Subcutaneous preadipocyte (primary cell): Measurements from ENCODE around the gene NME2. TPM values are rescaled to one million over a fixed set of nuclear protein-coding genes. Genes with fewer than 3 reads are reported as not detected.

Experiments
- total RNA-seq: library from RNA; depleted of rRNA; stranded (reverse); fragments of >200 nt; gene quantifications from 2 replicates; pipeline ENCODE4 v1.2.3, GENCODE V29; 2012

Gene NME2
- 416 and 743 TPM in 2 replicates for total RNA-seq

DNA sequence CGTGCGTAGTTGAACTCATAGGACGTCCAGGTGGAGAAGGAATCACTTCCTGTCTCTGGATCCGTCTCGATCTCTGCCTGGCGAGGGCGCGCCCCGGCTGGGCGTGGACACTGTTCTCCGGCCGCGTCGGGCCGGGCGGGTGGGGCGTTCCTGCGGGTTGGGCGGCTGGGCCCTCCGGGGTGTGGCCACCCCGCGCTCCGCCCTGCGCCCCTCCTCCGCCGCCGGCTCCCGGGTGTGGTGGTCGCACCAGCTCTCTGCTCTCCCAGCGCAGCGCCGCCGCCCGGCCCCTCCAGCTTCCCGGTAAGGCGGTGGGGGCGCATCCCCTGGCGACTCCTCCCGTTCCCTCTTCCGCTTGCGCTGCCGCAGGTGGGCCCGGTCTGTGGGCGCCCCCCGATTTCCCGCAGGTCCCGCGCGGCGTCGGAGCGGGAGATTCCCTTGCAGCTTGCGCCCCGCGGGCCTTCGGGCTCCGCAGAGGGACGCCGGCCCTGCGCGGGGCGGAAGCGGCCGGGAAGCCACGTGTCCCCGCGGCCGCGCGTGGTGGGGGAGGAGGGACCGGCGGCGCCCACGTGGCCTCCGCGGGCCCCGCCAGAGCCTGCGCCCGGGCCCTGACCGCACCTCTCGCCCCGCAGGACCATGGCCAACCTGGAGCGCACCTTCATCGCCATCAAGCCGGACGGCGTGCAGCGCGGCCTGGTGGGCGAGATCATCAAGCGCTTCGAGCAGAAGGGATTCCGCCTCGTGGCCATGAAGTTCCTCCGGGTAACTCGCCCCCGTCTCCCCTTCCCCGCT is at the start of gene NME2:
TSS of gene NME2 (plus strand) at position 214 of the 789 bp plus-strand sequence. CDS start at position 634, 420 bp downstream.

DNA sequence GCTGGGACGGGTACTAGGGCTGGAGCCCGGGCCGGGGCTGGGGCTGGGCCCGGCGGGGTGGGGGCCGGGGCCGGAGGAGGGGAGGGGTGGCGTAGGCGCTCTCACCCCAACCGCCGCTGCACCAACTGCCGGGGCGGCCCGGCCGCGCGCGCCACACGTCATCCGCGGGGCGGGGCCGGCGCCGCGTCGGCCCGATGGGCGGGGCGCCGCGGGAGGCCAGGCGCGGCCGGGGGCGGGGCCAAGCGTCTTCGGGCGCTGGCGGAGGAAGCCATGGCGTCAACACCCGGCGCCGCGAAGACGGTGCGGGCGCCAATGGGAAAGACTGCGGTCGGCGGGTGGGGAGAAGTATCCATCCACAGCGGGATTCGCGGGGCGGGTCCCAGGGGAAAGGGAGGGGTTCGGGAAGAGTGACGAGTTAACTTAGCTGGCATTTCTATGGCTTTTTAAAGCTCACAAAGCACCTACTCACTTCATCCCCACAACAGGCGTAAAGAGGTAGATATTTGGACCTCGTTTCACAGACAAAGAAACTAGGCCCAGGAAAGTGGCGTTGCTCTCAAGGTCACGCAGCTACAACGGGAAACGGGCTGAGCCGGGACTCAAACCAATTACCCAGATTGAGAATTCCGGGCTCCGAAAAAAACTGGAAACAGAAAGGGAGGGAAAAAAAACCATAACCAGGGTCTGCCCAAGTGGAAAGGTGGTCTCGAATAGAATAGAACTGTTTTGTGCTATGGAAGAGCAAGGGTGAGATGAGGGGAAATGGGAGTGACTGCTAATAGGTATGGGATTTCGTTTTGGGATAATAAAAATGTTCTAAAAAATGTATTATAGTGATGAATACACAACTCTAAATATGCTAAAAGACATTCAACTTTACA is 45.2 kb upstream of the NME2 start, which contains the start of gene SPAG9:
TSS of gene SPAG9 (minus strand) at position 130 of the 881 bp plus-strand sequence. CDS start 212 bp downstream, outside the sequence.

DNA sequence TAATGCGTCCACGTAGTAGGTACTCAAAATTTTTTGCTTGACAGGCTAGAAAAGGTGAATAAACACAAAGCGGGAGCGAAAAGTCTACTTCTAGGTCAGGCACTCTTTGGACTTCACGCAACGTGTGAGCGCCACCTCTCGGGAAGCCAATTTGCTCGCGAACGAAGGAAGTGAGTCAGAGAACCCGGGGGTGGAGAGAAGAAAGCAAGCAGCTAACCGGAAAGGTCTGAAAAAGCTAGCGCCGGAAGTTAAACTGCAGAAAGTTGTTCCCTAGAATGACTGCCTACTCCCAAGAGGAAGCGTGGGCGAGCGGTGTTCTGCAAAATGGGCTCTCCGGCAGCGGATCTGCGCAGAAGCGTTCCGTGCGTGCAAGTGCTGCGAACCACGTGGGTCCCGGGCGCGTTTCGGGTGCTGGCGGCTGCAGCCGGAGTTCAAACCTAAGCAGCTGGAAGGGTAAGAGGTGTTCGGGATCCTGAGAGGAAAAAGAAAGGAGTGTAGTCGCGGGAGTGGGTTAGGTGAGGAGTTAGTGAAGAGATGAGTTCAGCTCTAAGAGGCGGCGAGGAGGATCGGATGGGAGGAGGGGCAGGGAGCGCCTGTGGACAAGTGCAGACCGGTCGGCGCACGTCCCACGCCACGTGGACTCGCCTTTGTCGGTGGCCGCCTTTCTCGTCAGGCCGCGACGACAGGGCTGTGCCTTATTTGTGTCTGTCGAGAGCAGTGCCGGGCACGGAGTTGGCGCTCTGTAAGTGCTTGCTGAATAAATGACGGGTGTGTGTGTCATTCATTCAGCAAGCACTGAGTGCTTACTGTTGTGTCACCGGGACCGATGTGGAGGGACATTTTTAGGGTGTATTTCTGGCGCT is 12.8 kb upstream of the NME2 start, which contains the start of gene NME1:
TSS of gene NME1 (plus strand) at position 350 of the 863 bp plus-strand sequence. CDS start 2,096 bp downstream, outside the sequence.

Other genes starting within 250 kb of the NME2 start
- gene SPAG9, start 45.5 kb upstream of the NME2 start, total RNA-seq, result 105 and 134 TPM in 2 replicates
- gene NME1, start 12.9 kb upstream of the NME2 start, total RNA-seq, result 156 and 164 TPM in 2 replicates
- gene MBTD1, start 93.6 kb downstream of the NME2 start, total RNA-seq, result 9.4 and 12.1 TPM in 2 replicates
- gene UTP18, start 94.1 kb downstream of the NME2 start, total RNA-seq, result 44.8 and 48.1 TPM in 2 replicates